Kidney epithelial cell (primary cell): ENCODE data around the gene STAT6. TPM values are rescaled to one million over a fixed set of nuclear protein-coding genes. Genes with fewer than 3 reads are reported as not detected.
A peak's percentile ranks its signal among the peaks of the same experiment; 100 is the strongest.
"Not testable (repeated sequence)": the region's sequence is repeated elsewhere in the genome, so short reads cannot be mapped to it uniquely, and the experiment has no call there.

Experiments
- DNase-seq: peaks from one replicate; pipeline ENCODE4 v3.0.0-alpha.2; 2010; ENCODE audit warnings: low read depth
- H3K27me3 ChIP-seq: 2 replicates; pipeline ENCODE4 v1.6.0; 2011; ENCODE audit warnings: low read length; ENCODE audit not compliant: control insufficient read depth, insufficient read depth
- H3K36me3 ChIP-seq: 2 replicates; pipeline ENCODE4 v1.5.1; 2011; ENCODE audit warnings: low read length; ENCODE audit not compliant: control insufficient read depth, insufficient read depth
- H3K4me3 ChIP-seq: 2 replicates; pipeline ENCODE4 v1.5.1; 2011; ENCODE audit warnings: low read depth, mild to moderate bottlenecking, control low read depth, low read length
- CTCF ChIP-seq: IDR thresholded peaks from 2 replicates; pipeline ENCODE4 v1.5.1; 2011; ENCODE audit warnings: mild to moderate bottlenecking, moderate library complexity, low read length, control low read depth, inconsistent platforms; ENCODE audit not compliant: insufficient read depth, poor library complexity, severe bottlenecking
- total RNA-seq: library from RNA; depleted of rRNA; stranded (reverse); fragments of >200 nt; gene quantifications from 2 replicates; pipeline ENCODE4 v1.2.3, GENCODE V29; 2015

STAT6 gene
- total RNA-seq, 1 donor from 2014 or later: 67.8 TPM

GRCh38 chr12:57085999-57086492 lies 25.1 kb downstream of the STAT6 start:
- no peak for DNase-seq
- H3K4me3 ChIP-seq: peak overlapping the region; percentile 9
- TF ChIP-seq CTCF: no peak
- H3K36me3 ChIP-seq: no peaks in the 10 kb centered on the region
- no peaks in the 10 kb centered on the region for H3K27me3 ChIP-seq

- no peak for DNase-seq
- no peaks in the 10 kb centered on the region for H3K36me3 ChIP-seq
- H3K27me3 ChIP-seq: no peaks in the 10 kb centered on the region
- TF ChIP-seq CTCF: no peak
- no peak overlapping the region for H3K4me3 ChIP-seq
Measured at GRCh38 chr12:57080855-57081254, 30.3 kb downstream of the STAT6 start.

GRCh38 chr12:57079821-57080220 lies 31.3 kb downstream of the STAT6 start:
- no peaks in the 10 kb centered on the region for H3K36me3 ChIP-seq
- no peak overlapping the region for H3K4me3 ChIP-seq
- DNase-seq: no peak
- no peaks in the 10 kb centered on the region for H3K27me3 ChIP-seq
- no peak for TF ChIP-seq CTCF

GRCh38 chr12:57078519-57079404 lies 32.4 kb downstream of the STAT6 start, which contains the start of gene NEMP1:
TSS of gene NEMP1 (minus strand) at chr12:57078791. CDS start at chr12:57078745, 46 bp downstream.
- peak within 1 kb of the TSS; percentile 98 for H3K4me3 ChIP-seq
- H3K36me3 ChIP-seq: no peaks in the 10 kb centered on the region
- DNase-seq: peak; percentile 100
- H3K27me3 ChIP-seq: no peaks in the 10 kb centered on the region
- TF ChIP-seq CTCF: no peak

- H3K27me3 ChIP-seq, DNase-seq, H3K4me3 ChIP-seq, H3K36me3 ChIP-seq: not testable (repeated sequence)
Measured at GRCh38 chr12:57073566-57074450, 37.4 kb downstream of the STAT6 start.

- Histone ChIP-seq H3K27me3 (no peaks in the 10 kb centered on the region), H3K4me3 (no peak overlapping the region), H3K36me3 (no peaks in the 10 kb centered on the region)
- no peak for DNase-seq
- no peak for TF ChIP-seq CTCF
Measured at GRCh38 chr12:57072661-57073060, 38.5 kb downstream of the STAT6 start.
